ENCODE results near the gene LAMTOR3.

GRCh38 chr4:99887837-99888236 lies 6.4 kb downstream of the LAMTOR3 start:
- TF ChIP-seq CTCF (IDR thresholded peaks at IDR 0.05; ENCODE audit: low read length), result no peak
- TF ChIP-seq EZH2phosphoT487 (IDR thresholded peaks at IDR 0.05; ENCODE audit: low read length), result no peak
